ENCODE data around the gene SDK1.

The SDK1 gene

DNA sequence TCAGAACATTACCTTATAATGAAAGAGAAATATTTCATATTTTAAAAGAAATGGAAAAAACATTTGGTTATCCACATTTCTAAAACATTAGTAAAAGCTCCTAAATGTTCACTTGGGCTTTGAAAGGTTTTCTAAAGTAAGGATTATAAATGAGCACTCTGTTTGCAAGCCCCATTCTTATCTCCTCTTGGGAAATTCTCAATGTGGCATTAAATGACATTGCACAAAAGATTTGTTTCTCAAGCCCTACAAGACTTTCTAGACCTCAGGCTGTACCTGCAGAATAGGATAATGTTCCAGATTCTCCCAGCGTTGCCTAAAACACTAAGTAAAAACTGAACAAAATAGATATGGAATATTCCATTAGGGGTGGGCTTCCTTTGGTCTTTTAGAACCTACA lies 723.1 kb downstream of the SDK1 start:
- Histone ChIP-seq H4K20me1 (ENCODE audit: insufficient read depth, low read length) (no peaks in the 10 kb centered on the region), H3K9ac (ENCODE audit: low read depth, low read length) (no peak overlapping the region), H3K27me3 (ENCODE audit: insufficient read depth, low read length, poor library complexity) (no peaks in the 10 kb centered on the region), H3K4me1 (ENCODE audit: insufficient read depth, low read length) (no peaks in the 10 kb centered on the region), H3K36me3 (ENCODE audit: insufficient read depth, low read length) (no peaks in the 10 kb centered on the region), H3K4me3 (ENCODE audit: low read depth in 1 of 2, low read length in 2 of 2) (no peak overlapping the region), H2AFZ (ENCODE audit: low read depth, low read length) (no peak overlapping the region), H3K27ac (ENCODE audit: low read length) (no peak overlapping the region), H3K9me3 (ENCODE audit: insufficient read depth, low read length, severe bottlenecking) (peaks cover 14% of the 10 kb centered on the region), H3K79me2 (ENCODE audit: insufficient read depth, low read length) (no peaks in the 10 kb centered on the region), H3K4me2 (ENCODE audit: insufficient read depth, low read length) (no peak overlapping the region)
- ATAC-seq (ENCODE audit: insufficient read depth, low read depth) (no peak), DNase-seq (no peak)
- TF ChIP-seq, protein P1, sequence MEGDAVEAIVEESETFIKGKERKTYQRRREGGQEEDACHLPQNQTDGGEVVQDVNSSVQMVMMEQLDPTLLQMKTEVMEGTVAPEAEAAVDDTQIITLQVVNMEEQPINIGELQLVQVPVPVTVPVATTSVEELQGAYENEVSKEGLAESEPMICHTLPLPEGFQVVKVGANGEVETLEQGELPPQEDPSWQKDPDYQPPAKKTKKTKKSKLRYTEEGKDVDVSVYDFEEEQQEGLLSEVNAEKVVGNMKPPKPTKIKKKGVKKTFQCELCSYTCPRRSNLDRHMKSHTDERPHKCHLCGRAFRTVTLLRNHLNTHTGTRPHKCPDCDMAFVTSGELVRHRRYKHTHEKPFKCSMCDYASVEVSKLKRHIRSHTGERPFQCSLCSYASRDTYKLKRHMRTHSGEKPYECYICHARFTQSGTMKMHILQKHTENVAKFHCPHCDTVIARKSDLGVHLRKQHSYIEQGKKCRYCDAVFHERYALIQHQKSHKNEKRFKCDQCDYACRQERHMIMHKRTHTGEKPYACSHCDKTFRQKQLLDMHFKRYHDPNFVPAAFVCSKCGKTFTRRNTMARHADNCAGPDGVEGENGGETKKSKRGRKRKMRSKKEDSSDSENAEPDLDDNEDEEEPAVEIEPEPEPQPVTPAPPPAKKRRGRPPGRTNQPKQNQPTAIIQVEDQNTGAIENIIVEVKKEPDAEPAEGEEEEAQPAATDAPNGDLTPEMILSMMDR (IDR thresholded peaks at IDR 0.05; ENCODE audit: borderline replicate concordance, extremely low read depth, low read length, poor library complexity, severe bottlenecking), result no peak
- no peak for TF ChIP-seq EZH2 (IDR thresholded peaks at IDR 0.05; ENCODE audit: borderline replicate concordance, low read depth, low read length, severe bottlenecking)

DNA sequence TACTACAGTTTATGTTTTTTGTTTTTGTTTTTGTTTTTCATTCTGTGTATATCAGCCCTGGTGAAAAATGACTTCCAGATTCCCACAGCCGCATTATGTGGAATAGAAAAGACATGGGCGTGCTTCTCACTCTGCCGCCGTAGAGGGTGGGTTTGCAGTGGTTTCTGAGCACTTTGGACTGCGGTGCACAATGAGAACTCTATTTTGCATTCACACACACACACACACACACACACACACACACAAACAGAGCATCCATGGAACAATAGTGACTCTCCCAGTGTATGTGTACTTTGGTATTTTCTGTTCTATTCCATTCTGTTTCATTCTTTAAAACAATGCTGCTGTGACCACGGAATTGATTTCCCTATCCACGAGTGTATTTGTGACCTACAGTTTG lies 723.8 kb downstream of the SDK1 start:
- Histone ChIP-seq H3K27me3 (ENCODE audit: insufficient read depth, low read length, poor library complexity) (no peaks in the 10 kb centered on the region), H2AFZ (ENCODE audit: low read depth, low read length) (no peak overlapping the region), H3K4me2 (ENCODE audit: insufficient read depth, low read length) (no peak overlapping the region), H3K9ac (ENCODE audit: low read depth, low read length) (no peak overlapping the region), H3K36me3 (ENCODE audit: insufficient read depth, low read length) (no peaks in the 10 kb centered on the region), H3K79me2 (ENCODE audit: insufficient read depth, low read length) (no peaks in the 10 kb centered on the region), H3K4me3 (ENCODE audit: low read depth in 1 of 2, low read length in 2 of 2) (no peak overlapping the region), H3K9me3 (ENCODE audit: insufficient read depth, low read length, severe bottlenecking) (peaks cover 8% of the 10 kb centered on the region), H4K20me1 (ENCODE audit: insufficient read depth, low read length) (no peaks in the 10 kb centered on the region), H3K27ac (ENCODE audit: low read length) (no peak overlapping the region), H3K4me1 (ENCODE audit: insufficient read depth, low read length) (no peaks in the 10 kb centered on the region)
- DNase-seq (no peak), ATAC-seq (ENCODE audit: insufficient read depth, low read depth) (no peak)
- no peak for TF ChIP-seq EZH2 (IDR thresholded peaks at IDR 0.05; ENCODE audit: borderline replicate concordance, low read depth, low read length, severe bottlenecking)
- TF ChIP-seq, protein P1 (IDR thresholded peaks at IDR 0.05; ENCODE audit: borderline replicate concordance, extremely low read depth, low read length, poor library complexity, severe bottlenecking), result no peak

GRCh38 chr7:4025210-4025609 lies 724.2 kb downstream of the SDK1 start:
- H3K4me2 ChIP-seq (ENCODE audit: insufficient read depth, low read length), result no peak overlapping the region
- peaks cover 4% of the 10 kb centered on the region for H3K9me3 ChIP-seq (ENCODE audit: insufficient read depth, low read length, severe bottlenecking)
- no peak for TF ChIP-seq EZH2 (IDR thresholded peaks at IDR 0.05; ENCODE audit: borderline replicate concordance, low read depth, low read length, severe bottlenecking)
- TF ChIP-seq, protein P1 (IDR thresholded peaks at IDR 0.05; ENCODE audit: borderline replicate concordance, extremely low read depth, low read length, poor library complexity, severe bottlenecking), result no peak
- no peaks in the 10 kb centered on the region for H3K4me1 ChIP-seq (ENCODE audit: insufficient read depth, low read length)
- DNase-seq, result no peak
- H3K9ac ChIP-seq (ENCODE audit: low read depth, low read length), result no peak overlapping the region
- H2AFZ ChIP-seq (ENCODE audit: low read depth, low read length), result no peak overlapping the region
- no peak overlapping the region for H3K27ac ChIP-seq (ENCODE audit: low read length)
- no peaks in the 10 kb centered on the region for H3K27me3 ChIP-seq (ENCODE audit: insufficient read depth, low read length, poor library complexity)
- no peak for ATAC-seq (ENCODE audit: insufficient read depth, low read depth)
- no peaks in the 10 kb centered on the region for H3K79me2 ChIP-seq (ENCODE audit: insufficient read depth, low read length)
- no peak overlapping the region for H3K4me3 ChIP-seq (ENCODE audit: low read depth in 1 of 2, low read length in 2 of 2)
- H3K36me3 ChIP-seq (ENCODE audit: insufficient read depth, low read length), result no peaks in the 10 kb centered on the region
- H4K20me1 ChIP-seq (ENCODE audit: insufficient read depth, low read length), result no peaks in the 10 kb centered on the region
